GM19238 (cell line): Measurements from ENCODE around the gene NTHL1.
"Not testable (repeated sequence)": the region's sequence is repeated elsewhere in the genome, so short reads cannot be mapped to it uniquely, and the experiment has no call there.

Experiments
- DNase-seq: peaks from one replicate; pipeline ENCODE4 v3.0.0; 2011; ENCODE audit warnings: low spot score; ENCODE audit not compliant: insufficient read length

Gene NTHL1

DNA sequence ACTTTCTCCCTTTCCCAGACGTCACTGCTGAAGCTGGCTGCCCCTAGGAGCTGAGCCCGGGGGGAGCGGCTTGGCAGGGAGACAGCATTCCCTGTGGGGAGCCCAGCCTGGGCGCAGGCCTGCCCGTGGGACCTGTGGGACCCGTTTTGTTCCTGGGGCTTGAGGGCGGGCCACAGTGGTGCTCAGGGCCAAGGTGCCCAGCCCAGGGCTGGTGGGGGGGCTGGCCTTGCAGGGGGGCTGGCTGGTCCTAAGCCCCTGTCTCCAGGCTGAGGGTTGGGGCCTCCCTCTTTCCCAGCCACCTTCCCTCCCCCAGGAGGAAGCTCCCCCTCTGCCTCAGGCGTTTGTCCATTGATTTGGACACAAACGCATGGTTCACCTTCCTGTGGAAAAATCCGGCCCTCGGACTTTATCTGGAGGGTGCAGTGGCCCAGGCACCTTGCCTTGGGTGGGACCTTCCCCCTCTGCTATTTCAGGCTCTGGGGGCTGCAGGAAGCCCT, 16.5 kb downstream of the NTHL1 start:
- no peak for DNase-seq

DNA sequence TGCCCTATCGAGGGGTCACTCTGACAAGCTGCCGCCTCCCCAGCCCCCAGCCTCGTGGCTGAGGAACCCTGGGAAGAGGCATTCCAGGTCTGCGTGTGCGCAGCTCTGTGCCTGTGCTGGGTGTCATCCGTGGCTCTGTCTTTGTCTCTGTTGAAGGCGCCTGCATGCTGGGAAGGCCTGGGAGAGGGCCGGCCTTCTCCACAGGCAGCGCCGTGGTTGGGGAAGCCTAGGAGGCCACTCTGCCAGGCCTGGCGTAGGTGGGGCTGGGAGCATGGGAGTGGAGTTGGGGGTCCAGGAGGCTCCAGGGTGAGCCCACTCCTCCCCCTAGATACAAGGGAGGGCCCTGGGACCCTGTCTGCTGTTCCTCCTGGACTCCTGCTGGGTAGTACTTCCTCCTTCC, 17.6 kb downstream of the NTHL1 start:
- DNase-seq = no peak

DNA sequence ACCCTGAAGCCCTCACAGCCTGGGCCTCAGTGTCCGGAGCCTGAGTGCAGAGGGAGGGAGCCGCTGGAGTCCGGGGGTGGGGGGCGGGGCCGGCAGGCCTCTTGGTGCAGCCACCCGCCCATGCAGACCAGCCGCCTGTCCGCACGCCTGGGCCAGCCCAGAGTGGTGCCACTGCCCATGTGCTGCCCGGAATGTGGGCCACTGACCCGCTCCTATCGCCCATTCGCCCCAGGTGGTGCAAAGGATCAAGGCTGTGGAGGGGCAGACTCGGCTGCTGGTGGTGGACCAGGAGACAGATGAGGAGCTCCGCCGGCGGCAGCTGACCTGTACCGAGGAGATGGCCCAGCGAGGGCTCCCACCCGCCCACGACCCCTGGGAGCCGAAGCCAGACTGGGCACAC, 18.3 kb downstream of the NTHL1 start:
- no peak for DNase-seq

DNA sequence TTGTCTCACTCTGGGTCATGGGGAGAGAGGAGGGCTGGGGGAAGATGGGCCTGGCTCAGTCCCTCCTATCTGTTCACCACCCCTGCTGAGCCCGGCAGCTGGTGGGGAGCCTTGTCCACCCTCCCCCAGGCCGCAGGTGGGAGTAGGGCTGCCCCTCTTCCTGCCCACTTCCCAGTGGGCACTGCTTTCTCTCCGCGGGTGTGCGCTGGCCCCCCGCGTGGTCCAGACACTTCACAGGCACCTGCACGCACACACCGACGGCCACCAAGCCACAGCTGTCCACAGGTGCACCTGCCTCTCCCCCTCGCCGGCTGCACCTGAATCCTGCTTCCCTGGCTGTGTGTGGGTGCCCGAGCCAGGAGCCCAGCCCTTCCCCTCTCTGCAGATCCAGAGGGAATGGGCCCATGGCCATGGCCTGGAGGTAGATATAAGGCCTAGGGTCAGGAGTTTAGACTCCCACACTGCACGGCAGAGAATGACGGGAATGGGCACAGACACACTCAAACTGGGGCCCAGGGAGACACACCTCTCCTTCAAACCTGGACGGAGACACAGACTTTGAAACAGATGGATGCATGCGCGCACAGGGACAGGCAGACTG, 18.9 kb downstream of the NTHL1 start:
- DNase-seq = no peak

DNA sequence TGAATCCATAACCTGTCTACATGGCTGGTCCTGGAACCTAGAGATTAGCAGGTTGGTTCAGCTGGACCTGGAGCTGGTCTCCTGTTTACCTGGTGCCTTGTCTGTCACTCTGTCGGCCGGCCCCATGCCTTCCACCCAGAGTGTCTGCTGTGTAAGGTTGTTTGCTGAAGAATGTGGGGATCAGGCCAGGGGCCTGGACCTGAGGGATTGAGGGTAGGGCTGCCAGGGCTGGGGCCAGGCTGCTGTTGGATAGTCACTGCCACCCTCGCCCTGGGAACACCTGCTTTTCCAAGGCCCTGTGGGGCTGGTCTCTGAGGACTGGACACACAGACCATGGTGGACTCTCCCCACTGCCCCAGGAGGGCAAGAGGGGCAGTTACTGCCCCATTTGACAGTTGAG, 19.5 kb downstream of the NTHL1 start:
- no peak for DNase-seq

DNA sequence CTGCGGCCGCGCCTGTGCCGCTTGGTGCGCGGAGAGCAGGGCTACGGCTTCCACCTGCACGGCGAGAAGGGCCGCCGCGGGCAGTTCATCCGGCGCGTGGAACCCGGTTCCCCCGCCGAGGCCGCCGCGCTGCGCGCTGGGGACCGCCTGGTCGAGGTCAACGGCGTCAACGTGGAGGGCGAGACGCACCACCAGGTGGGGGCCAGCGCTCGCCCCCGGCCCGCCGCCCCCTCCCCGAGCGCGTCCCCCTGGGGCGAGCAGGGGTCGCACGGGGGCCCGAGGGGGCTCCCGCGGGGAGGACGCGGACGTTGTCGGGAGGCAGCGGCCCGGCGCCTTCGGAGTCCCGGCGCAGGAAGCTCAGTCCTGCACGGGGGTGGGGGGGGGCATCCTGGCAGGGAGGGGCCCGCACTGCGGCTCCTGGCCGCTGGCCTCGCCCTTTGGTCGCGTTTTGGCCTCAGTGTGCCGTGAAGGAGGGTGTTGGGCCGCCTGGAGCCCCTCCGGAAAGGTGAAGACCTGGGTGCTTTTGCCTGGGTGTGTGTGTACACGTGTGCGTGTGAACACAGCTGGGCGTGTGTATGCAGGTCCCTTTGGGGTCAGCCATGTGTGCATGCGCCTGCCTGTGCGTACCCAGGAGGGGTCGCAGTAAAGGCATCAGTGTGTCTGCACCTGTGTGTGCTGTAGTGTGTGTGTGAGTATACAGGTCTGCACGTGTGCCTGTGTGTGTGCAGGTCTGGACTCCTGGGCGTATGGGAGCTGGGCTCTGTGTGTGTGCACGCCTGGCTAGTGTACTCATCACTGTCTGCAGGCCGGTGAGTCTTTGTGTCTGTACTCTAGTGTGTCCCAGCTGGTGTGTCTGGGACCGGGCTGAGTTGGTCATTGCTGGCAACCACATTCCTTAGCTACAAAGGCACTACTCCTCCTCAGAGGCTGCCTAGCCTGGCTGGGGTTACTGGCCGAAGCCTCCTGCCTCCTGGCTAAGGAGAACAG, 20.3 kb downstream of the NTHL1 start:
- DNase-seq = no peak

DNA sequence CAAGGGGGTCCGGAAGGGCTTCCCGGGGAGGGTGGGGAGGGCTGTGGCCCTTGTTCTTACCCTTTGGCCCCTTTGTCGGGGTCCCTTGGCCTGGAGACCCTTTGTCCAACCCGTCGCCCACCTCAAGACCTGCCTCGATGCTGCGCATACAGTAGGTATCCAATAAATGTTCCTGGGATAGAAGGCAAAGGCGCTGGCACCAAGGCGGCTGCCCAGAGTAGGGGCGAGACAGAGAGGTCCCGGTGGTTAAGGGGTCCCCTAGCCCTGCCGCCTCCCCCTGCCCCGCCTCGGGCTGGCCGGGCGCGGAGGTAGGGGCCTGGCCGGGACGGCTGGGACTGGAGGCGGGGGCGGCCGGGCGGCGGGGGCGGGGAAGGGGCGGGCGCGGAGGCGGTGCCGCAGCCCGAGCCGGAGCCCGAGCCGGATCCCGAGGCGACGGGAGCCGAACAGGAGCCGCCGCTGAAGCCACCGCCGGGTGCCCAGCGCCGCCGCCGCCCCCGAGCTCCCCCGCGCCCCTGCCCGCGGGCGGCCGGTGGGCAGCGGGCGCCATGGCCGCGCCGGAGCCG, 21.1 kb downstream of the NTHL1 start, which contains the start of gene NHERF2:
Gene NHERF2 (plus strand): TSS at position 442 of the 563 bp plus-strand sequence. CDS start 104 bp downstream, at position 546.
- DNase-seq = no peak

DNA sequence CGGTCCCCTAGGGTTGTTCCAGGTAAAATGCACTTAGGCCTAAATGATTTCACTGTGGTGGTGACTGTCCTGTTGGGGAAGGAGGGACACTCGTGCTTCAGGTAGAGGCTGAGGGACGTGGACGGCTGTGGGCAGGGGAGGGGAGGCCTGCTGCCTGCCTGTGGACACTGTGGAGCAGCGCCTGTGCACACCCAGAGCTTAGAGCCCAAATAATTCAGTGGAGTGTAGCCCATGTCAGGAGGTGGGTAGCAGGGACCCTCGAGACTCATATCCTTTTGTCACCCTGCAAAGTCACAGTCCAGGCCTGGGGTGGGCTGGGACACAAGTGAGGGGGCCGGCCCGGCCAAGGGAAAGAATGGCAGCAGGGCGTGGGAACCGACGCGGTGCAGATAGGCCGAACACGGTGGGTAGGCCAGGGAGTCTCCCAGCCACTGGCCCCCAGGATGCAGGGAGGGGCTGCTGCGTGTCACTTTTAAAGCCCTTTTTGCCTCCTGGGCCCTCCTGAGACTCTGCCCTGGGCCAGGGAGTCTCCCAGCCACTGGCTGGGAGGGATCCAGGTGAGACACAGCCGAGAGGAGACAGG, 21.7 kb downstream of the NTHL1 start:
- no peak for DNase-seq

DNA sequence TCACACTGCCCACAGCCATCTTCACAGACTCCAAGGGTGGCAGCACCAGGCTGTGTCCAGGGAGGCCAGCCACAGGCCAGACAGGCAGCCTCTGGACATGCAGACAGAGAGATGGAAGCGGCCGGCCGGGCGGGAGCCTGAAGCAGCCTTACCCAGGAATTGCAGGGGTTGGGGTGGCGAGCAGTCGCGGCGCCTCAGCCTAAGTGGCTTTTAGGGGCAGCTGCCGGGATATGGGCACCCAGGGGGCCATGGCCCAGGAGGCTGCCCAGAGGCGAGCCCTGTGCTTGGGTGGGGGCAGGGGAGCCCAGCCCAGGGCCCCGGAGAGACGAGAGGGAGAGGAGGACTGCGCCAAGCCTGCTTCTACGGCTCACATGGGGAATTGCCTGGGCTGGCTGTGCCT, 22.4 kb downstream of the NTHL1 start:
- DNase-seq = no peak

DNA sequence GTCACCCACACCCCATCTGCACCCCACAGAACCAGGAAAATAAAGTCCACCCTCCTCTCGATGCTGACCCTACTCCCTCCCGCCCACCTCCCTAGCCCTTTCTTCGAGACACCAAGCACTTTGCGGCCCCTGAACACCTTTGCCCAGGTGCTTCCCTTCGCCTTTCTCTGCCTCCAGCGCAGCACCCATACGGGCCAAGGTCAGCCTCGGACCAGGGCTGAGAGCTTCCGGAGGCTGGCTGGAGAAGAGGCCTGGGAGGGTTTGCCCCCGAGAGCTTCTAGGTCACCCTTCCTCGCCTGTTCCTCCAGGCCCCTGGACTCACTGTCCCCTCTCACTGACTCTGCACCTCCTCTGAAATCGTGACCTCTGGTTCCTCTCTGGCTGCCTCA, 23.6 kb downstream of the NTHL1 start:
- DNase-seq = no peak

DNA sequence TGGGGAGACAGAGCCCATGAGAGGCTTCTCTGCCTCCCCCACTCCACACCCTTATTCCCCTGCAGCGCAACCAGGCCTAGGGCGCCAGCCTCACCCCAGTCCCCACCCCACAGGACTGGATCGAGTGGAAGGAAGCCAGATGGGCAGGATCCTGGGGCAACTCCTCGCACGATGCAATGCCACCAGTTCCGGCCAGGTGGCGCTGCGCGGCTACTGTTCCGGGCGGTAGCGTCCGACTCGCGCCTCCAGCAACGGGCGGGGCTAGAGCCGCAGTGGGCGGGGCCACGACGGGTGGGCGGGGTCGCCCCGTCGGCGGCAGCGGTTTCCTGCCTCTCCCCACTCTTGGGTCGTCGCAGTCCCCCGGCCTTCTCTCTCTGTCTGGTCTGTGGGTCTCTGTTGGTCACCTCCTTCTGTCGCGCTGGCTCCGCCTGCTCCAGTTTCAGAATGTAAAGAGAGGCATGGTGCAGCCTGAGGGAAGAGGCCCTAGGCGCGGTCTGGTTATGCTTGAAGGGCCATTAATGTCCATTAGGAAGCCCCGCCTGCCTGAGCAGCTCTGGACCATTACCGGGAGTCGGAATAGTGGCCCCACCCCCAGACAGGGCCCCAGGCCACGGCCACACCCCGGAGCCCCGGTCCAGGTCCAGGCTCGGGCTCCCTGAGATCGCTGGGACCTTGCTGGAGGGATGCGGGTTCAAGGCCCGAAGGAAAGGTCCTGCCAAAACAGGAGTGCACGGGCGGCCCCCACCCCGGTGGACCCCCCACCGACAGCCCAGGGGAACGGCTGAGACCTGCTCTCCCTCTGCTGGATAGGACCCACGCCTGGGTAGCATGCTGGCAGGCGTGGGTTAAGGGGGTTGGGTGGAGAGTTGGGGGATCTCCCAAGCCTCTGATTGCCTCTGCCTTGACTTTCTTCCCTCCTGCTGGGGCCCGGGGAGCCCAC, 24.3 kb downstream of the NTHL1 start:
- DNase-seq = peak; percentile 99

DNA sequence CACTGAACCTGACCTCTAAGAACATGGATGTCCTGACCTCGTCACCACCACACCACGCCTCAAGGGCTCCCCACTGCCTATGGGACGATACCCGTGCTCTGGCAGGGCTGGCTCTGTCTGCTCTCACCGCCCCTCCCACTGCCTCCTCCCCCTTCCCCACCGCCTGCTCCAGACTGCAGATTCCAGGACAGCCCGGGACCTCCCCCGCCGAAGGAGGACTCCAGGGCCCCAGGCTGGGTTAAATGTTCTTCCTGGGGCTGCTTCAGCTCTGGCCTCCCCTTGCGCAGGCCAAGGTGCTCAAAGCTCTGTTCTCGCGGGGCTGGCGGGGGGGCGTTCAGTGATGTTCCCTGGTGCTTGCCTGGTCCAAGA, 24.9 kb downstream of the NTHL1 start:
- no peak for DNase-seq

DNA sequence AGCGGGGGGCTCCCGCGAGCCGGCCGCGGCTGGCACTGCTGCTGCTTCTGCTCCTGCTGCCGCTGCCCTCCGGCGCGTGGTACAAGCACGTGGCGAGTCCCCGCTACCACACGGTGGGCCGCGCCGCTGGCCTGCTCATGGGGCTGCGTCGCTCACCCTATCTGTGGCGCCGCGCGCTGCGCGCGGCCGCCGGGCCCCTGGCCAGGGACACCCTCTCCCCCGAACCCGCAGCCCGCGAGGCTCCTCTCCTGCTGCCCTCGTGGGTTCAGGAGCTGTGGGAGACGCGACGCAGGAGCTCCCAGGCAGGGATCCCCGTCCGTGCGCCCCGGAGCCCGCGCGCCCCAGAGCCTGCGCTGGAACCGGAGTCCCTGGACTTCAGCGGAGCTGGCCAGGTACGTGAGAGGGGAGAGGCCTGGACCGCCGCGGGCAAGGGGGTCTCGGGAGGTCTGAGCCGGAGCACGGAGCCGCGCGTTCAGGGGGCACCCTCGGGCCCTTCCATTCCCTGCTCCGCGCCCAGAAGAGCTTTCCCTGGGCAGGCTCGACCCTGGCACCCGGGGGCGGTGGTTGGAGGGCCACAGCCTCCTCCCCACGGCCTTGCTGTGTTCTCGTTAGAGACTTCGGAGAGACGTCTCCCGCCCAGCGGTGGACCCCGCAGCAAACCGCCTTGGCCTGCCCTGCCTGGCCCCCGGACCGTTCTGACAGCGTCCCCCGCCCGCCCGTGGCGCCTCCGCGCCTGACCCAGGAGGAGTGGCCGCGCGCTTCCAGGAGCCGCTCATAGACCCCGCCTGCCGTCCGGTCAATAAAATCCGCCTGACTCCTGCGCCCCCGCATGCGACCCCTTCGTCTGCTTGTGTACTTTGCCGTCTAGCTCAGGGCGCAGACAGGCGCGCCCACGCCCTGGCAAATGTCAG, 27.5 kb downstream of the NTHL1 start:
- no peak for DNase-seq

DNA sequence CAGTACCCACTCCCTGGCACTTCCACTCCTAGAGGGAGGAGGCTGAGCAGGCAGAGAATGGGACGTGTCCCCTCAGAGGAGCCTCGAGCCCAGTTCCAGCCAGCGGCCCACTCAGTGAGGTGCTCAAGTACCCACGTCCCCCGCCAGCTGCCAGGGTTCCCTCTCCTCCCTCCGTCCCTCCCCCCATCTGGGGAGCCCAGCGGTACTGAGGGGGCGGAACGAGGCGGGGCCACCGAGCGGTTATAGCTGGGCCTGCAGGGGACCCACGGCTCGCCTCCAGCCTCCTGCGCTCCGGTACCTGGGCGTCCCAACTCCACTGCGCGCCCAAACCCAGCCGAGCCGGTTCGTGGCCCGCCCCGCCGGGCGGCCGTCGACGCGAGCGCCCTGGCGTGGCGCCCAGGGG, 28.1 kb downstream of the NTHL1 start, which contains the start of gene NPW:
Gene NPW (plus strand): TSS at position 268 of the 403 bp plus-strand sequence.
- no peak for DNase-seq

DNA sequence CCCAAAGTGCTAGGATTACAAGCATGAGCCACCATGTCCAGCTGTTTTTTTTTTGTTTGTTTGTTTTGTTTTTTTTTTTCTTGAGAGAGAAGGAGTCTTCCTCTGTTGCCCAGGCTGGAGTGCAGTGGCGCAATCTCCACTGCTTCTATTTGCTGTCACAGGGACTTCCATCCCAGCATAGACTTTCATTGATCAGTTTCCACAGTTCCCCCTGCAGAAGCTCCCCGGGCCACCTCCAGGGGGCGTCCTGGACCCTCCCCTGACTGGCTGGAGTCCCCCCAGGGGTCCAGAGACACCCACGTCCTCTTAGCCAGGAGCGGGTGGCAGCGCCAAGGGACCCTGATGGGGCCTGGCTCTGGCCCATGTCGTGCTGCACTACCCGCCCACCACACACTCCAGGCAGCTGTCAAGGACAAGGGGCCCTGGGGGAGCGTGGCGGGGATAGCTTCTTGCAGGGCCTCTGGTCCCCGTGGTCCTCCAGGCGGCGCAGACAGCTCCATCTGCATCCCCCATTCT, 31.2 kb downstream of the NTHL1 start:
- DNase-seq = no peak

DNA sequence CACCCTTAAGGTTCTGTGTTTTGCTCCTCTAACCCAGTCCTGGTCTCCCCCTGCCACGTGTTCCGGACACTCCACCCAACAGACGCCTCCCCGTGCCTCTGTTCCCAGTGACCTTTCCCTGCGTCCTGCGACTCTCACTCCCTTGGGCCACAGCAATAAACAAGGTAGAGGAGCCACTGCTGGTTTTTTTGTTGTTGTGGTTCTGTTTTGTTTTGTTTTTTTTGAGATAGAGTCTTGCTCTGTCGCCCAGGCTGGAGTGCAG, 31.8 kb downstream of the NTHL1 start:
- no peak for DNase-seq

DNA sequence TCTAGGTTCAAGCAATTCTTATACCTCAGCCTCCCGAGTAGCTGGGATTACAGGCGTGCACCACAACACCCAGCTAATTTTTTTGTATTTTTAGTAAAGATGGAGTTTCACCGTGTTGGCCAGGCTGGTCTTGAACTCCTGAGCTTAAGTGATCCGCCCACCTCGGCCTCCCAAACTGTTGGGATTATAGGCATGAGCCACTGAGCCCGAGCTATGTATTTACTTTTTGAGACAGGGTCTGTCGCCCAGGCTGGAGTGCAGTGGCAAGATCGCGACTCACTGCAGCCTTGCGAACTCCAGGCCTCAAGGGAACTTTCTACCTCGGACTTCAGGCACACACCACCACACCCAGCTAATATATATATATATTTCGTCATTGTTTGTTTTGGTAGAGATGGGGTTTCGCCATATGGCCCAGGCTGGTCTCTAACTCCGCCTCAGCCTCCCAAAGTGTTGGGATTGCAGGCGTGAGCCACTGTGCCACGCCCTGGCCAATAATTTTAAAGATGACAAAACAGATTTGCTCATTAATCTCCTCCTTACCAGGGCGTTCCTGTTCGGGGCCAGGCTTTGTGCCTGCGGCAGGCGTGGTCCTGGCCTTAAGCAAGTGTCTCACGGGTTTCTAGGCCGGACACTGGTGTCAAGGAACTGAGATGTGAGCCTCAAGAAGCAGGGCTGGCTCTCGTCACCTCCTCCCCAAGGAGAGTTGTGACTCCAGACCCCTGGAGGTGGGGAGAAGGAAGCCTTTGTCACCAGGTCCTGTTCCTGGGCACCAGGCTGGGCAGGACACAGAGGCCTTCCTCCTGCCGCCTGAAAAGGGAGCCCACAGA, 32.3 kb downstream of the NTHL1 start:
- no peak for DNase-seq

DNA sequence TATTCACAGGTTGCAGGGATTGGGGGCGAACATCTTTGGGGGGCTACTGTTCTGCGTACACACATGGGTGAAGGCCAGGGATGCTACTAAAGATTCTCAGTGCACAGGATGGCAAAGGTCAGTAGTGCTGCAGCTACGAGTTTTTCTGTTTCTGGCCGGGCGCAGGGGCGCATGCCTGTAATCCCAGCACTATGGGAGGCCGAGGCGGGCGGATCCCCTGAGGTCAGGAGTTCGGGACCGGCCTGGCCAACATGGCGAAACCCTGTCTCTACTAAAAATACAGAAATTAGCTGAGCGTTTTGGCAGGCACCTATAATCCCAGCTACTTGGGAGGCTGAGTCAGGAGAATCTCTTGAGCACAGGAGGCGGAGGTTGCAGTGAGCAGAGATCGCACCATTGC, 34.1 kb downstream of the NTHL1 start:
- no peak for DNase-seq

DNA sequence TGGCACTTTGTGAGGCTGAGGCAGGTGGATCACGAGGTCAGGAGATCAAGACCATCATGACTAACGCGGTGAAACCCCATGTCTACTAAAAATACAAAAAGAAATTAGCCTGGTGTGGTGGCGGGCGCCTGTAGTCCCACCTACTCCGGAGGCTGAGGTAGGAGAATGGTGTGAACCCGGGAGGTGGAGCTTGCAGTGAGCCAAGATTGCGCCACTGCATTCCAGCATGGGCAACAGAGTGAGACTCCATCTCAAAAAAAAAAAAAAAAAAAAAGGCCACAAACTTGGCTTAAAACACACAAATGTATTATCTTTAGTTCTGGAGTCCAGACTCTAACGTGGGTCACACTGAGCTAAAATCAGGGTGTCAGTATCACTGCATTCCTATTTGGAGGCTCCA, 35.9 kb downstream of the NTHL1 start:
- not testable (repeated sequence) for DNase-seq
